ENCODE results near the gene RGL1. TPM values are rescaled to one million over a fixed set of nuclear protein-coding genes. Genes with fewer than 3 reads are reported as not detected.

RGL1 gene
- total and polyA plus RNA-seq, 9 of the 15 experiments (the other 6 are each of a cell fraction or from before 2014, with no cell fraction given): under 0.01 to 0.07 (median 0.04) TPM

- in situ Hi-C loops (cut with MboI) (no loop called here), intact Hi-C loops (cut with micrococcal nuclease) (loop anchor here (2.0 kb wide), 2 partner anchors 36 to 74 kb away; no protein-coding TSS in a partner anchor)
- Histone ChIP-seq H3K27ac (ENCODE audit: extremely low read depth, low read depth, low read length) (peak overlapping the region; percentile 38; the same call in 1 of the 3 replicates), H3K27me3 (ENCODE audit: control insufficient read depth in 2 of 2, insufficient read depth in 2 of 2, low read length in 2 of 2) (no peaks in the 10 kb centered on the region), H3K4me3 (no peak overlapping the region), H3K9ac (ENCODE audit: insufficient read depth in 1 of 2, low read depth in 2 of 2, low read length in 2 of 2) (no peak overlapping the region), H3K36me3 (ENCODE audit: control insufficient read depth, insufficient read depth, low read length) (peaks cover 31% of the 10 kb centered on the region; the same call in 1 of the 3 replicates), H3K79me2 (ENCODE audit: control insufficient read depth, insufficient read depth, low read length) (no peaks in the 10 kb centered on the region), H4K20me1 (replicated peaks; ENCODE audit: control insufficient read depth, insufficient read depth, low read length) (no peaks in the 10 kb centered on the region), H3K4me1 (replicated peaks in 1 of 2; ENCODE audit: control insufficient read depth in 2 of 2, insufficient read depth in 2 of 2, low read length in 2 of 2) (peaks cover 0 to 14% of the 10 kb centered on the region in 2 experiments; a peak in 3 of 5 replicates), H2AFZ (ENCODE audit: low read depth, low read length) (peak overlapping the region; percentile 47; the same call in 1 of the 2 replicates), H3K4me2 (ENCODE audit: insufficient read depth, low read length) (no peak overlapping the region), H3K9me1 (ENCODE audit: control insufficient read depth, insufficient read depth, low read length) (no peaks in the 10 kb centered on the region), H3K9me3 (replicated peaks; ENCODE audit: control insufficient read depth, insufficient read depth, low read depth, low read length) (no peaks in the 10 kb centered on the region)
- peak in 2 of 4 experiments; percentile 69 to 71 for DNase-seq (ENCODE audit: extremely low read depth in 1 of 4, low spot score in 3 of 4)
- BruUV-seq (replicated peaks): no TSS peak
- ATAC-seq: peak; percentile 94
- ChIA-PET POLR2A (interaction anchor here (1.4 to 1.6 kb wide), 2 partner anchors 15 to 95 kb away, joined by 3 to 4 read pairs; partner anchors contain the start of gene TSEN15), CTCF (ENCODE audit: low intra/inter-chr PET ratio) (no interaction called here)
- WGBS (ENCODE audit: insufficient coverage, low coverage, missing lambda C conversion rate): 60% methylated on average over 2 of the region's 2 CpGs
- peak; percentile 88 for FAIRE-seq
- no peak for TF ChIP-seq PTRF (tag; IDR thresholded peaks at IDR 0.05)
- no peak for TF ChIP-seq PTBP1 (IDR thresholded peaks at IDR 0.05; ENCODE audit: low read depth, low read length)
- TF ChIP-seq CBX1 (IDR thresholded peaks at IDR 0.05; ENCODE audit: low read depth): no peak
- no peak; the same call in 1 of the 2 replicates for TF ChIP-seq ZBTB17 (CRISPR knock-in tag; IDR thresholded peaks at IDR 0.05)
- no peak for TF ChIP-seq TCF7 (IDR thresholded peaks at IDR 0.05; ENCODE audit: borderline replicate concordance)
- no peak for TF ChIP-seq PHF8 (IDR thresholded peaks at IDR 0.05; ENCODE audit: borderline replicate concordance, low read length)
- TF ChIP-seq ATF2 (CRISPR knock-in tag; IDR thresholded peaks at IDR 0.05): no peak
- no peak for TF ChIP-seq LEF1 (IDR thresholded peaks at IDR 0.05)
- no peak for TF ChIP-seq ZNF354B (CRISPR knock-in tag; IDR thresholded peaks at IDR 0.05)
- no peak for TF ChIP-seq ZNF655 (CRISPR knock-in tag; IDR thresholded peaks at IDR 0.05)
- TF ChIP-seq CUX1 (CRISPR knock-in tag; IDR thresholded peaks at IDR 0.05): no peak
- no peak for TF ChIP-seq IRF2 (CRISPR knock-in tag; IDR thresholded peaks at IDR 0.05)
- TF ChIP-seq MYNN (IDR thresholded peaks at IDR 0.05): no peak
- TF ChIP-seq MYNN (CRISPR knock-in tag; IDR thresholded peaks at IDR 0.05): no peak
- no peak for TF ChIP-seq RNF2 (IDR thresholded peaks at IDR 0.05)
These were observed 151.8 kb downstream of the RGL1 start for GRCh38 chr1:183956559-183957188.

All from K562 (cell line).